Measurements from ENCODE around the gene FLYWCH1. TPM values are rescaled to one million over a fixed set of nuclear protein-coding genes. Genes with fewer than 3 reads are reported as not detected.

FLYWCH1 gene
- total and polyA plus RNA-seq, 9 of the 15 experiments (the other 6 are each of a cell fraction or from before 2014, with no cell fraction given), result 0.18 to 33.6 (median 11.3) TPM

GRCh38 chr16:2982402-2982801 is 70.7 kb downstream of the FLYWCH1 start (continued):
- 0 out of 2 replicates have a peak, but pooled peaks have one; percentile 23 for TF ChIP-seq ZBTB40 (IDR thresholded peaks at IDR 0.05)
- no peak for TF ChIP-seq ZBTB40 (CRISPR knock-in tag; IDR thresholded peaks at IDR 0.05)
- no peak for TF ChIP-seq HOMEZ (CRISPR knock-in tag; IDR thresholded peaks at IDR 0.05)
- TF ChIP-seq SMAD3 (CRISPR knock-in tag; conservative IDR thresholded peaks at IDR 0.05), result no peak
- 0 out of 2 replicates have a peak, but pooled peaks have one; percentile 34 for TF ChIP-seq CC2D1A (IDR thresholded peaks at IDR 0.05)
- TF ChIP-seq TAF9B (IDR thresholded peaks at IDR 0.05; ENCODE audit: partially characterized antibody), result no peak
- no peak for TF ChIP-seq ZNF584 (CRISPR knock-in tag; IDR thresholded peaks at IDR 0.05; ENCODE audit: low read depth)
- TF ChIP-seq THRB (CRISPR knock-in tag; conservative IDR thresholded peaks at IDR 0.05), result 0 out of 2 replicates have a peak, but pooled peaks have one; percentile 10
- no peak for TF ChIP-seq CEBPG (CRISPR knock-in tag; IDR thresholded peaks at IDR 0.05)
- no peak for TF ChIP-seq CEBPG (tag; conservative IDR thresholded peaks at IDR 0.05 in 1 of 2, IDR thresholded peaks at IDR 0.05 in 1 of 2)

Measured in K562 (cell line).